NT2/D1 (cell line): ENCODE measurements around the gene OSBPL3.

Source experiments
- YY1 ChIP-seq: IDR thresholded peaks from 2 replicates; pipeline ENCODE4 v1.6.1; 2011; ENCODE audit not compliant: insufficient read length, insufficient read depth
- ZNF274 ChIP-seq: IDR thresholded peaks from 2 replicates; pipeline ENCODE4 v1.6.1; 2011; ENCODE audit warnings: mild to moderate bottlenecking, low read depth, low read length

DNA sequence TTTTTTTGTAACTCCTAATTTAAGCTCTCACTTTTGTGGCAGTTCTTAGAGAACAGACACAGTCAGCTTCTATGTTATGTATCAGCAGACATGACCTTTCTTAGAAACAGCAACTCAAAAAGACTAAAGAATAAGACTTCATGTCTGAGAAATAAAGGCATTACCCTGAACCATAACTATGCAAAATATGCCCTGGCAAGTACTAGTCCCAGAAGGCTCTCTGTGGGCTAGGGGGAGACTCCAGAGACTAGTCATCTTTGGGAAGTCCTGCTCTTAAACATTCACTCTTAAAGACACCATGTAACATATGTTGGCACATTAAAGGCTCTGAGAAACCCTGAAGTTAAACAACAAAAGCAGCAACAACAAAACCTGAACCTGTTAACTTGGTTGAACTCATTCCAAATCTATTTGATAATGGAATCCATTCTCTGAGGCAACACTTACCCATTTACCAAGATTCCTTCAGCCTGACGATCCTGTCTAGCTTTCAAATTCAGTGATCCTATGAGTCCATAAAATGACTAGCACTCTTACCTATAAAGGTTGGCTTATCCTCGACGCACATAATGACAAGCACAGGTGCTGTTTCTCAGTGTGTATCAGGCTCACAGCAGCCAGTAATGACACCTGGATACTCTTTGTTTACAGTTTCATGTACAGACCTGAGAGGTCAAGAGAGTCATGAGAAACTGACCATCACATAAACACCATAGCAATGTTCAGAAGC lies 62.3 kb downstream of the OSBPL3 start:
- TF ChIP-seq ZNF274: no peak
- TF ChIP-seq YY1: no peak
